HG02938 (cell line): Measurements from ENCODE around the gene GMEB2.
"Not testable (repeated sequence)": the region's sequence is repeated elsewhere in the genome, so short reads cannot be mapped to it uniquely, and the experiment has no call there.

Experiments
- ATAC-seq: cut with Tn5 transposase; IDR thresholded peaks from one replicate; pipeline ENCODE4 v1.9.1; 2021; ENCODE audit warnings: mild to moderate bottlenecking, moderate library complexity; ENCODE audit not compliant: unreplicated experiment

GMEB2 gene

GRCh38 chr20:63640086-63640485, 13.2 kb upstream of the GMEB2 start:
- no peak for ATAC-seq

DNA sequence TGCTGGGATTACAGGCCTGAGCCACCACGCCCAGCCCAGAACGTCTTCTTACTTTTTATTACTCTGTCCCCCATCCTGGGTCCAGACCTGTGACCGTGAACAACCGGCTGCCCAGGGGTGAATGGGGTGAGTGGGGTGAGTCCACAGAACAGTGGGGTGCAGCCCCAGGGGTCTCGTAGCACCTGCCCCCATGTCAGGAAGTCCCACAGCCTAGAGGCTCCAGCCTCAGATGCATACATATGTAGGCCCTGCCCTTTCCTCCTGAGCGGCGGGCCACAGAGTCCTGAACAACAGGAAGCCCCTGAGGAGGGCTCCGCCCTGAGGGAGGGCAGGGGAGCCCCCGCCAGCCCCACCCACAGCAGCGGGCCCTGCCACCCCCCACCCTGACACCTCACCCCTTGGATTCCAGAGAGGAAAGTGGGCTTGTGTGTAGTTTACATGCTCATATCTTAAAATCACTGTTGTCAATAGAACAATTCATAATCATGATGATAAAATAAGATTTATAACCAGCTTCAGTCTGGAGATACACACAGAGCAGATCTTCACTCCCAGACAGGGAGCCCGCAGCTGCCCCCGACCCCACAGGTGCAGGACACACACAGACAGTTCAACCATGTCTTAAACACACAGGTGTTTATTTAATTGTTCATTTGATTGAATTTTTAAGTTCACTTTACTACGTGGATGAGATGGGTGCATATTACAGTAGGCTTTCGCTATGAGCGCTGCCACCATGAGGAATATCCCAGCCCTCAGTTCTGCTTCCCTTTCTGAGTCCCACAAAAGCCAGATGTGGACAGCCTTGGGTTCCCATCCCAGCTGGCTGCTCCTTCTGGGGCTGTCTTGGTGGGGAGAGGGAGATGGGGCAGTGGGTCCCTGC, 12.4 kb upstream of the GMEB2 start:
- ATAC-seq, result no peak

DNA sequence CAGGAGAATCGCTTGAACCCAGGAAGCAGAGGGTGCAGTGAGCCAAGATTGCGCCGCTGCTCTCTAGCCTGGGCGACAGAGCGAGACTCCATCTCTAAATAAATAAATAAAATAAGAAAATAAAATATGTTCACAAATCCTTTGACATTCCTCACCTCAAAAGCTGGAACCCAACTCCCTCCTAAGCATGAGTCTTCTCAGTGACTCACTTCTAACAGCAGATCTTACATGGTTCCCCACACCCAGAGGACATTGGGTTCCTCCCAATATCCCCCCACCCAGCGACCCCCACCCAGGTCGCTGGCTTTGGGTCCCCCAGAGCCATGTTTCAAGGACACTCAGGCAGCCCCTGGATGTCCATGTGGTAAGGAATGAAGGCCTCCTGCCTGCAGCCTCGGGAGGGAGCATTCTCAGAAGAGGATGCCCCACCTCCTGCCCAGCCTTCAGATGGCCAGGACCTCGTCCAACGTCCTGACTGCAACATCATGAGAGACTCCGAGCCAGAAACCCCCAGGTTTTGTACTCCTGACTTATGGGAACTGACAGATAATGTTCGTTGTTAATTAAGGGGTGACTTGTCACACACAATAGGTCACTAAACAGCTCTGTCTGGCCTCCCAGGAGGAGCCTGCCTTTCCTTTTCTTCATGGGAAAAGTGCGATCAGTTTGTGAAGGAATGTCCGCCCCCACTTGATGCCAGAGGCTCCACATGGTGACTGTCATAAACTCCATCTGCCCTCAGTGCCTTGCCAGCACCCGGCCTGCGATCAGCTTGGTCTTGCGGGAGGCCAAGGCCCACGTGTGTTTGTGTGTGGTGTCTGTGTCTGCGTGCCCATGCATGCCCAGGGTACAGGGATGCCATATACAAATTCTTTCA, 10.1 kb upstream of the GMEB2 start:
- no peak for ATAC-seq

GRCh38 chr20:63635431-63636141, 8.7 kb upstream of the GMEB2 start:
- no peak for ATAC-seq

GRCh38 chr20:63633732-63634131, 6.8 kb upstream of the GMEB2 start:
- ATAC-seq, result no peak

DNA sequence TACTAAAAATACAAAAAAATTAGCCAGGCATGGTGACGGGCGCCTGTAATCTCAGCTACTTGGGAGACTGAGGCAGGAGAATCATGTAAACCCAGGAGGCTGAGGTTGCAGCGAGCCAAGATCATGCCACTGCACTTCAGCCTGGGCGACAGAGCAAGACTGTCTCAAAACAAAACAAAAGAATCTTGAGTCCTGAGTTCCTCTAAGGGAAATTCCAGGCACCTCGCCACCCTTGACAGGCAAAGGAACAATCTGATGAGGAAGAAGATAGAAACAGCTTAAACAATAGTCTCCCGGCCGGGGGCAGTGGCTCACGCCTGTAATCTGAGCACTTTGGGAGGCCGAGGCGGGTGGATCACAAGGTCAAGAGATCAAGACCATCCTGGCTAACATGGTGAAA, 4.5 kb upstream of the GMEB2 start:
- not testable (repeated sequence) for ATAC-seq

- not testable (repeated sequence) for ATAC-seq
These were observed 4.1 kb upstream of the GMEB2 start for GRCh38 chr20:63630956-63631355.

- no peak for ATAC-seq
These were observed 1.5 kb upstream of the GMEB2 start for GRCh38 chr20:63628246-63628975.

DNA sequence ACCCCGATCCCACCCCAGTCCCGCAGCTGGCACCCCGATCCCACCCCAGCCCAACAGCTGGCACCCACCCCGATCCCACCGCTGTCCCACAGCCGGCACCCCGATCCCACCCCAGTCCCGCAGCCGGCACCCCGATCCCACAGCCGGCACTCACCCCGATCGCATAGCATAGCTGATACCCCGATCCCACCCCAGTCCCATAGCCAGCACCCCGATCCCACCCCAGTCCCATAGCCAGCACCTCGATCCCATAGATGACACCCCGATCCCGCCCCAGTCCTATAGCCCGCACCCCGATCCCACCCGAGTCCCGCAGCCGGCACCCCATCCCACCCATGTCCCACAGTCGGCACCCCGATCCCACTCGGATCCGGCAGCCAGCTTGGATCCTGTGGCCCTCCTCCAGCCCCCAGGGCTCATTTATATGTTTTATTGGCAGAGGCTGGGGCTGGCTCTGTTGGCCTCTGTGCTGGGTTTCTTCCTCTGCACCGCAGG, 897 bp upstream of the GMEB2 start:
- no peak for ATAC-seq

GRCh38 chr20:63627129-63627750, 339 bp upstream of the GMEB2 start:
- peak; percentile 68 for ATAC-seq

GRCh38 chr20:63625771-63626423, 1.0 kb downstream of the GMEB2 start:
- ATAC-seq, result no peak

- no peak for ATAC-seq
These were observed 2.4 kb downstream of the GMEB2 start for GRCh38 chr20:63624486-63624885.

- no peak for ATAC-seq
These were observed 4.2 kb downstream of the GMEB2 start for GRCh38 chr20:63622732-63623131.

GRCh38 chr20:63622096-63622495, 4.8 kb downstream of the GMEB2 start:
- ATAC-seq, result no peak

DNA sequence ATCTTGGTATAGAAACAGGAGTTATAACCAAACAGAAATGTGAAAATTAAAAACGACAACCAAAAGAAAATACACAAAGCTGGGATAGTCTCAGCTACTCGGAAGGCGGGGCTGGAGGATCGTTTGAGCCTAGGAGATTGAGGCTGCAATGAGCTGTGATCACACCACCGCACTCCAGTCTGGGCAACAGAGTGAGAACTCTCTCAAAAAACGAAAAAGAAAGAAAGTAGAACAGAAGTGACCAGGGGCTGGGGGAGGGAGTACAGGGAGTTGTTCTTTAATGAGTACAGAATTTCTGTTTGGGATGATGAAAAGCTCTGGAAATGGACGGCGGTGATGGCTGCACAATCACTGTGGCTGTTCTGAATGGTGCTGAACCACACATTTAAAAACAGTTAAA, 5.9 kb downstream of the GMEB2 start:
- ATAC-seq, result no peak

DNA sequence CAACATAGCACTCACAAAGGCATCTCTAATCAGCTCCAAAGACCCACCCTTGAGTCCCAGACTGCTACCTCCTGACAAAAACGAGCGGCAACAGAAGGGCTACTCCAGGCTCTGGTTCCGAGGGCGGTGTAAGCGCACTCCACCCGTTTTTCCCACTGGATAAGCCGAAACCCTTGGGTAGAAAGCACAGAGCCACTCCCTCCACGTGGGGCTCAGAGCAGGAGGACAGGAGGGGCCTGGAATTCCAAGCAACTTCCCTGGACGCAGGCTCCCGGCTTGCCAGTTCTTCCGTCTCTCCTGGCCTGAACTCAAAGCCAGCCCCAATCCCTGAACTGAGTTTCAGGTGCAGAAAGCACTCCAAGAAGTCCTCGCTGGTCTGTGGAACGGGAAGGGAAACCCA, 7.4 kb downstream of the GMEB2 start:
- ATAC-seq, result no peak

GRCh38 chr20:63619086-63619485, 7.8 kb downstream of the GMEB2 start:
- ATAC-seq, result no peak

DNA sequence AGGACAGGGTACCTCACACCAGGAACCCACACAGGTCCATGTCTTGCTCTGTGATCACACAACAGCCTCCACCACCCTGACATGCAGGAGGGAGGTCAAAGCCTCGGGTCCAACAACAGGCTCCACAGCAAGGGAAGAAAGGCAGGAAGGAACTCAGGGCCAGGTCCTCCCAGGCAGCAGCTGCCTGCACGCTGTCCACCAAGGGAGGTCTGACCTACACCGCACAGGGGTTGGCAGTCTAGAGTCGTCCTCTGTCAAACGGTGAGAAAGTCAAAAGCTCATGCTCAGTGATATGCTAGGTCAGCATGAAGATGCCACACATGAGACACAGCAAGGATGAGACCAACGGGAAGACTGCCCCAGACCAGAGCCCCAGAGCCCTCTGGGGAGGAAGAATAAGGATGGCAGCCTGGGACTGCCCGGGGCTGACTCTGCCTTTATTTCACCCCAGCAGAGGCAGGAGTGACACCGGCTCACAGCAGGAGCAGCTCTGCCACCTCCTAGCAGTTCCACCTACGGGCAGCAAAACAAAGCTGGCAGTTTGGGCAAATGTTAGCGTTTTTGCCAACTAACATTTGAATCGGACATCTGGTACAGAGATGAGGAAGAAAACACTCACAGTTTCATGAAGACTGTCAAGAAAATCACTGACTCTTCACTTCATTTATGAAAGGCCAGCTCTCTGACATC, 8.5 kb downstream of the GMEB2 start:
- ATAC-seq, result no peak

DNA sequence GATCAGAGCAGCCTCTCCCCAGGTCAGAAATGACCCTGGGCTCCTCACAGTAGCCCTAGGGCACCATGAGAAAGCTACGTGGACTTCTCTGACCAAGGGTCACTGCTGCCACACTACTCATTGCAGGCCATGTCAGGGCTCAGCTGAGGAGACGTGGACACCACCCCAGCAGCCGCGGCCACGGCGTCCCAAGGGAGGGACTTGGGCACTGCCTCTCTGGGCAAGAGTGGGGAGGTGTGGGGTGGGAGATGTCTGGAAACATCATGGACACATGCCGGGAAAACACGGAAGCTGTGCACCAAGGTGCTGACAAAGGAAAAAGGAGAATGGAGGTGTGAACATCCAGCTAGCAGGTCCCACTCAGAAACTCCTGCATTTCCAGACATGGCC, 9.0 kb downstream of the GMEB2 start:
- no peak for ATAC-seq
